Activated CD4-positive, alpha-beta T cell treated with anti-CD3 and anti-CD28 coated beads, Interleukin-2, amount 50 U/mL, for 48 hours (primary cell): ENCODE results near the gene KIAA0040.

ENCODE experiments used
- DNase-seq, 2 experiments: peaks; one replicate each; pipeline ENCODE4 v3.0.0-alpha.2; 2020

The KIAA0040 gene

GRCh38 chr1:175169286-175170018 is 23.1 kb downstream of the KIAA0040 start:
- DNase-seq = no peak

DNA sequence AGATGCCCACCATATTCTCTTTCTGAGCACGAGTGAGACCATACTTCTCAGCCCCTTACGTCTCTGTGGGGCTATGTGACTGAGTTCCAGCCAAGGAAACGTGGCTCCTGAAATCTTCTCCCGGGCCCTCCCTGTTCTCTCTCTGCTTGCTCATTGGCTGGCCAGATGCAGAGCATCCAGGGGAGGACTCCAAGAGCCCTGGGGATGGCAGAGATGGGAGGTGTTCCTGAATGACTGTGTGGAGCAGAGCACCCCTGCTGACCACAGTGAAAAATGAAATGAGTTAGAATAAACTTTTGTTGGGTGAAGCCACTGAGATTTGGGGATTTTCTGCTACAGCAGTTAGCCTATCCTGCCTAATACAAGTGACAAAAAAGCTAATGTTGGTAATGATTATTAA is 23.8 kb downstream of the KIAA0040 start:
- no peak for DNase-seq

DNA sequence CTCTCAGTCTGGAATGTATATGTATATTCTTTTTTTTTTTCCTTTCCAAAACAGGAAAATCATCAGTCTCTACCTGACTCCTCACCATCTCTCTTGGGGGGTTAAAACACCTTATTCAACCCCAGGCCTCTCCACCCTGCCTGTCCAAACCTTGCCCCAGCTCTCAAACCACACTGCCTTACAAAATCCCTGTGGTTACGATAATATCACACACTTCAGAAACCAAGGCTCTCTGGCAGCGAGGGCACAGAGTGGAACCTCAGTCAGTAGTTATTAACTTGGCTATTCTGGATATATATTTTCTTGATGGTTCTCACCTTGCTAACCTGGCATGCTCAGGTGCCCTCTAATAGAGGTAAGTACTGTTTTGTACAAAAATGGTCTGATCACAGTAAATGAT is 24.7 kb downstream of the KIAA0040 start:
- DNase-seq = no peak

GRCh38 chr1:175166746-175167145 is 25.8 kb downstream of the KIAA0040 start:
- DNase-seq = no peak

- DNase-seq = no peak
These were observed 27.8 kb downstream of the KIAA0040 start for GRCh38 chr1:175164751-175165150.

GRCh38 chr1:175163702-175164101 is 28.9 kb downstream of the KIAA0040 start:
- no peak for DNase-seq

GRCh38 chr1:175162955-175163354 is 29.6 kb downstream of the KIAA0040 start:
- no peak for DNase-seq

DNA sequence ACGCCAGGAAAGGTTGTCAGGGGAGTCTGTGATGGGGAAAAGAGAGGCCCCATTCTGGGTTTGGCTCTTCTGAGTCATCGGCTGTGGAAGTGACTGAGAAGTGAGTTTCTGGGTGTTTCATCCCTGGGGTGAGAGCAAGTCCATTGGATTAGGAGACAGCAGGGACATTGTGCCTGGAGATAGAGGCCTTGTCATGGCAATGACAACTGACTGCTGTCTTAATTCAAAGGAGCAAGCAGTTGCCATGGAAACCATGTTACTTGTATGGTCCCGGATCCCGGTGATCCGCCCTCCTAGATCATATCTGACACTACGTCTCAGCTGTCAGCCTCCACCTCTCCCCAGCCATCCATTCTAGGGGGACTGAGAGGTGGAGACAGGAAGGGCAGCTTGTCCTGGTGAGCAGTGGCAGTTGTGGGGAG is 34.4 kb downstream of the KIAA0040 start:
- DNase-seq = peak in 1 of 2 experiments; percentile 23

GRCh38 chr1:175157200-175157599 is 35.4 kb downstream of the KIAA0040 start:
- no peak for DNase-seq

DNA sequence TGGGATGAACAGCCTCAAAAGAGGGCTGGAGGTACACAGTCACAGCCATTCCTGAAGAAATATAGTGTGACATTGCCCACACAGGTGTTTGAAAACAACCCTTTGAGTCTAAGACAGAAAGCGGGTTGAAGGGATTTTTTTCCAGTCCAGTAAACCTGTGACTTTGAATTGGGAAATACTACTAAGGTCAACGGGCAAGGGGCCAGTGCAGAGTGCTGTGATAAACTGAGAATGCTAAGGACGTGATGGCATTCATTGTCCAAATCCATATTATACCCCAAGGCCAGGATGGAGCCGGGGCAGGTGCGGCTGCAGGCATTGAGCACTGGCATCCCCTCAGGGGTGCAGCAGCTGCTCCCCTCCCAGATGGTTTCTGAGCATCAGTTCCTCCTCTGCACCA is 36.6 kb downstream of the KIAA0040 start:
- DNase-seq = no peak

GRCh38 chr1:175155473-175155856 is 37.1 kb downstream of the KIAA0040 start:
- no peak for DNase-seq

- peak; percentile 78 to 83 for DNase-seq
These were observed 37.7 kb downstream of the KIAA0040 start for GRCh38 chr1:175154629-175155472.

DNA sequence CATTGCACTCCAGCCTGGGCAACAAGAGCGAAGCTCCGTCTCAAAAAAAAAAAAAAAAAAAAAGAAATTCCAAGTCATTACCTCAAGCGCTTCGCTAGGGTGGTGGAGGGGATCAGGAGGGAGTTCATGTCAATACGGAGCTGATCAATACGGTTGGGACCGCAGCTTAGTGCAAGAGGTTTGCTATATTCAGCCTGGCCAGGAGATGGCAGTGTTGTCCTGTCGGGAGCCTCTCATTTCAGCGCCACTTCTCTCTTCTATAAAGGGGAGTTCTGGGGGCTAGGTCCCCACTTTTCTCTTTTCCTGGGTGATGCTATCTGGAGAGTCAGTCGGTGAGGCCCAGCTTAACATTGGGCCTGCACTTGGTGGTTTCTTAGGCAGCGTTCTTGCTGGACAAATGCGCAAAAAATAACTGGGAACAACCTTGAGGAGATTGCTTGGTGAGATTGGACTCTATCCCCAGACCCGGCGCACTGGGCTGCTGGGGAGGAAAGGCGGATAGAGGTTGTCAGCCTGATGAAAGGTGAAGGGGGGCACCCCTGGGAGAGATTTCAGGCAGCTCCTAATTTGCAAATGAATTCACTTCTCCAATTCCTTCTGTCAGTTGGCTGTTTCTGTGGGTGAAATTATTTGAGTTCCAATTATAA is 40.4 kb downstream of the KIAA0040 start:
- DNase-seq = peak; percentile 72 to 74

GRCh38 chr1:175150596-175151319 is 41.8 kb downstream of the KIAA0040 start:
- no peak for DNase-seq

DNA sequence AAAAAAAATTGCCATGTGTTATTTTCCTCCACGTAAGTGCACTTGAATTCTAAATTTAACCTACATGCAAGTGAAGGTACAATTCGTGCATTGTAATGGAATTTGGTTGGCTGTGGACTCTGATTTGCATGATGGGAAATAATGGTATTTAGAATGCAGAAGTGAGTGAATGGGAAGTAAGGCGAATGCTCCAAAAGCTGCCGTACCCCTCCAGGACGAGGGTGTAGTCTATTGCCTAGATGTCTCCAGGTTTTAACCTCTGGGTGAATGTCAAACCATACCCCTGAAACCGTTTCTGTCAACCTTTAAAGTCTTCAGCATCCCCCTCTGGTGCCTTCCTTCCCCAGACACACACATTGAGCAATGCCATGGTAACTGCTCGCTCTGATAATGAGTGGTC is 44.5 kb downstream of the KIAA0040 start:
- no peak for DNase-seq

DNA sequence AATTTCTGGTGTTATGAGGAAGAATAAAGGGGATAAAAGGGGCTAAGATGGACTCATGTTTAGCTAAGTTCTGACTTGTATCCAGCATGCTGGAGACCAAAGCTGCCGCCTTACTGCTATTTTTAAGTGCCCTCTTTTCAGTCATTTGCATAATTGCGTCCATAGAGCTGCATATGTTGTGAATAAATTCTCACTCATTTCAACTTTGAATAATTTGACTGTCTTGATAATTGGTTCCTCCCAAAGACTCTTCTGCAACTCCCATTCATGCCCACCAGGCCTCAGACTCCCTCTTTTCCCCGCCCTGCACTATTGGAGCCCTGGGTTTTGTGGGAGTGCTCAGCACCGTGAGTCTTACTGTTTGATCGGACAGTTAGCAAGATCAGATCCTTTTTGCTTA is 45.0 kb downstream of the KIAA0040 start:
- no peak for DNase-seq

GRCh38 chr1:175146529-175147213 is 45.9 kb downstream of the KIAA0040 start:
- peak; percentile 81 to 82 for DNase-seq

GRCh38 chr1:175145899-175146528 is 46.6 kb downstream of the KIAA0040 start:
- no peak for DNase-seq

- DNase-seq = no peak
These were observed 54.0 kb downstream of the KIAA0040 start for GRCh38 chr1:175138579-175138978.

DNA sequence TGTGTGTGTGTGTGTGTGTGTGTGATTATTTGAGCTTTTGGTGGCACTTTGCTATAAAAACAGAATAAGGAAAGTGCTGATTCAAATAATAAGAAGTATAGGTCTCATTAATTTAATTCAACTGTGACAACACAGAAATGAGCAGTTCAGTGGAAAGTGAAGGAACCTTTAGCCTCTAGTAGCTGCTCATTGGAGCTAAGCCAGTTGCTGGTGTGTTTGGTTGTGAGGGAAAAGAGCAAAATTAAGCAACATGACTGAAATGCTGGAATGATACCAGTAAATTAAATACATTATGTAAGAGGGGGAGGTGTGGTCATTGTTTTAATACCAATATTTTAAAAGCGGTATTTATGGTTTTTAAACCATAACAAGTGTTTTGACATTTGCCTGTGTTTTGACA is 55.2 kb downstream of the KIAA0040 start:
- DNase-seq = no peak

- DNase-seq = no peak
These were observed 56.3 kb downstream of the KIAA0040 start for GRCh38 chr1:175136246-175136645.

DNA sequence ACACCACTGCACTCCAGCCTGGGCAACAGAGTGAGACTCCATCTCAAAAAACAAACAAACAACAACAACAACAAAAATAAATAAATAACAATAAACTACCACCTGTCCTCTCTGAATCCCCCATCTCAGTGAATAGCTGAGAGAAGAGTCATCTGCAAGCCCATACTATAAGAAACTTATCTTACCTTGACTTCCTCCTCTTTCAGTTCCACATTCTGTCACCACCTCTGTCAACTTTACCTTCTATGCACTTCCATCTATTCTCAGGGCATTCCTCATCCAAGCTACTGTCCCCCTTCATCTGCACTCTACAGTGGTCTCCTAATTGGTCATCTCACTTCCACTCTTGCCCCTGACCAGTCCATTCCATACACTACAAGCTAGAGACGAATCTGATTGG is 58.1 kb downstream of the KIAA0040 start:
- DNase-seq = no peak
